Non-pigmented ciliary epithelial cell (primary cell): ENCODE data around the gene MRPS27.

ENCODE experiments used
- DNase-seq: peaks from one replicate; pipeline ENCODE4 v3.0.0-alpha.2; 2010; ENCODE audit warnings: low read depth

Gene MRPS27

GRCh38 chr5:72231991-72232703, 87.9 kb downstream of the MRPS27 start:
- DNase-seq = no peak

GRCh38 chr5:72228960-72229359, 91.1 kb downstream of the MRPS27 start:
- DNase-seq = no peak

- no peak for DNase-seq
Observed at GRCh38 chr5:72226950-72227349, 93.1 kb downstream of the MRPS27 start.

DNA sequence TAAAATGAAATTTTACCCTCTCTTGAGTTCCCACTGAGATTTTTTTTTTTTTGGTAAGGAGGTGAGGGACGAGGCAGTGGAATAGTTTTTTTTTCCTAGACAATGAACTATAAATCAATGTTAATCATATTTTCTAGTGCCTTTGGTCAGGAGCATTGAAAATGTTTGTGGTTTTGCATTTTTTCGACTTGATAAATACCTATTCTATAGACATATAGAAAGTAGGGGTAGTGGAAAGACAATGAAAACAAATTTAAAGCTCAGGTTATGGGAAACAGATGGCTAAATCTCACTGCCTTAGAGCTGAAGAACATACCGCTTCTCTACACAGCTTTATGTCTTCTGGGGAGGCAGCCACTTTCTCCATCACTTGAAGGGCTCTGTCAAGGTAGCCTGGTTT, 94.3 kb downstream of the MRPS27 start:
- no peak for DNase-seq

DNA sequence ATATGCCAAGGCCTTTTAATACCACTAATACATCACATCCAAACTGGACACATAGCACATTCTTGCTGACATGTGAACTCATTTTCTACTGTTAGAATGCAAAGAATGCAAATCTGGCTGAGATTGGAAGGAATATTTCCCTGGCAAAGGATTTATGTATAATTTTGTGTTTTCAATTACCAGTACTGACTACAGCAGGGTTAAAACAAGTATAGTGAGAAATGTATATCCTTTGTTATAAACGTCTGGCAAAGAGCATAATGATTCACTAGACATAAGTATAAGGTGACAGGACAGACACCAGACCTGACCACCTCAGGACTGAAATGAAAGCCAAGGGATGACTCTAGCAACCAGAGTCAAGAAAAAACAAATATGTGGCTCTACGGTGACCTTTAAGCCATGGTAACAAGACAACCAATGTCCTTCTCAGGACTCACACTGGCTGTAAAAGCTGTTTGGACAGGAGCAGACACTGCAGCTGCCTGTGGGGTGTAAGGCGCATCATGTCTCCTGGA, 95.0 kb downstream of the MRPS27 start:
- no peak for DNase-seq

DNA sequence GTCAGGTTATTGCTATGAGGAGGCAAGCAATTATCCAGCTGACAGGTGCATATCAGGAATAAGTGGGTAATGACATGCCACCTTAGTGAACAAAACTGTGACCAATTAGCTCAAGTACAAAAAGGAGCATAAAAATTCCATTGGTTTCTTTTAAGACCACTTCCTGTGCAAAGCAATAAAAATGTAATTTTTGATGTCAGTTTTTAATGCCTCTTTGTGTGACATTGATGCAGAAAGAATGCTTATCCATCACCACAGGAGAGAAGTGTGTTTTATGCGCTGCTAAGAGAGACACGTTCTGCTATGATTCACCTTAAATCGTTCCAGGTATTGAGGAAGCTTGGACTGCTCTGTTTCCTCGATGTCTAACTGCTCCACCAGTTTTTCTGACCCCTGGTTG, 96.7 kb downstream of the MRPS27 start:
- DNase-seq = no peak

GRCh38 chr5:72222521-72222920, 97.5 kb downstream of the MRPS27 start:
- no peak for DNase-seq

DNA sequence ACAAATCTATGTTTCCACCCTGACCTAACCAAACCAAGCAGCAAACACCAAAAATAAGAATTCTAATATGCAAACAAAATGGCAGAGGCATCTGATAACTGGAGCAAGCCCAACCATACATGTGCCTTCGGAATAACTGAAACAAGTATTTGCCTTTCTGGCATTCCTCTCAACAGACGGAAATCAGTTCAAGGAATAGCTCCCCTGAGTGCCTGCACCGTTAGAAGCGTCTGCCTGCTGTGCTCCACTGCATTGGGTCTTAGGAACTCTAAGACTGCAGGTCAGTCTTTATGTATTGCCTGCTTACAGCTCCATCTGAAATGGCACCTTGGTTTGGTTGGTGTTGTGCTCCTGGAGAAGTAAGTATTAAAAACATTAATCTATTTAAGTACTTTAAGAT, 98.5 kb downstream of the MRPS27 start:
- DNase-seq = no peak

DNA sequence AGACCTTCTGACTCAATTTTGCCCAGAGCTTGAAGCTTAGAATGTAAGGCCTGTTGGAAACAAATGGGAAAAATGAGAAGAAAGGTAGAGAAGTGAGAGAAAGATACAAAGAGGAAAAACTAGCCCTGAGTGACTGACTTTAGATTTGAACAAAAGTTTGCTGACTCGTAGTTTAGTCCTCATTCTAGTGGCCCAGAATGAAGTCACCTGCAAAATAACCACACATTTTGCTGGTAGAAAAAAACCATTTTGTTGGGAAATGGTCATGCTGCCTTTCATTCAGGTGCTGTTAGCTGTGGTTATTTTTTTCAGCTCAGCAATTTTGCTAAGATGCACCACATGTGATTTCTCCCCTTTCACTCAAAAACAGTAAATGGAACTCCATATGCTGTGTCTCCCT, 98.9 kb downstream of the MRPS27 start:
- no peak for DNase-seq

- no peak for DNase-seq
Observed at GRCh38 chr5:72216756-72217155, 103.3 kb downstream of the MRPS27 start.

DNA sequence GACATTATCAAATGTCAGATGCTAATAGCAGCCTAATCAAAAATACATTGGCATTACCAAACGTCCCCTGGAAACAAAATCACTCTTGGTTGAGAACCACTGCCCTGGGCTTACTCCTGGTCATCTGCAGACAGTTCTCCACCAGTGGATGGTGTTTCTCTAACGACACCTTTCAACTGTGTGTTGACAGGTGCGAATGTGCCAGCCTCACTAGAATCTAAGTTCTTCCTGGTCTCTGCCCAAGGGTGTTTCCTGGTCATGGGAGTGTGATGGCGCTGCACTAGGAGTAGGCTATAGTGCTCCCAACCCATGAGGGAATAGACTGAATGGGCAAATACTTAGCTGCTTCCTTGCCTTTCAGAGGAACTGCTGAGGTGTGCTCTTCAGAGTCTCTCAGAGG, 105.9 kb downstream of the MRPS27 start:
- no peak for DNase-seq

GRCh38 chr5:72213482-72213881, 106.6 kb downstream of the MRPS27 start:
- no peak for DNase-seq

DNA sequence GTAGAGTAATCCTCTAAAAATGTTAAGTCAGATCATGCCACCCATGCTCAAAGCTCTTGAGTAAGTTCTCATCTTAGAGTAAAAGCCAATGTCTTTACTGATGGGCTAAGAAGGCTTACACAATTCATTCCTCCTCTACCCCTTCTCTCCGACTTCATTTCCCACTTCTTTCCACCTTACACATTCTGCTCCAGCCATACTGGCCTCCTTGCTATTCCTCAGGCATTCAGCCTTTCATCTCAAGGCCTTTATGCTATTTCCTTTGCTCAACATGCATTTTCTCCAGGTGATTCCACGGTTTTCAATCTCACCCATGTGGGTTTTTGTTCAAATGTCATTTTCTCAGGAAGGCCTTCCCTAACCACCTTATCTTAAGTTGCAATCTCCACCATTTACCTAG, 107.9 kb downstream of the MRPS27 start:
- no peak for DNase-seq

DNA sequence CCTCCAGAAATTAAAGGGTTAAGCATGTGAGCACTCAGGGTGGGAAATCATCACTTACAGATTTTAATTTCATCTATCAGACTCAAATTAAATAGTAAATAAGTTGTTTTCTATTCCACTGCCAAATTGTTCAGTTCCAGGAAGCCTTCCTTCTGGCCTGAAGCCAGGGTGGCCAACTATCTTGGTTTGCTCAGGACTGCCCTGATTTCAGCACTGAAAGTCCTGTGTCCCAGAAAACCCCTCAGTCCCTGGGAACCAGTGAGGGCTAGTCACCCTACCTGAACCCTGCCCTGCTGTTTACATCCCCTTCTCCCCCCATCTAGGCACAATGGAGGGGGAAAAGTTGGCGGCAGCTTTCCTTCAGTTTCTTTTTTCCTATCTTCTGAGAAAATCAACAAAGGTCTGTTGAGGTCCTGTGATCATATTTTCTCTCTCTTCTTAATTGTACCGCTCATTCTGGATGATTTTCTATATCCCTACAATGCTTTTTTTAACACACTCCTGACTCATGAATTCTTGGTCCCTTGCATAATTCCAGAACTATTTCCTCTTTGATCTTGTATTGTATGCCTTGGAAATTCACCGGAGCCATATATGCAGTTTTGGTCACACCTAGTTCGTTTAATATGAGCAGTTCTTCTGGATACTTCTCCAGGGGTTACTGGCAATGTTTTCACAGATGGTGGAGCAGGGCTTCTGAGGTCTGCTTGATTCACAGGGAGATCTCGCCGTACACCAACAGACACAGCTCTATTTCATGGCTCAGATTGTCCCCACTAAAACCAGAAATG, 109.0 kb downstream of the MRPS27 start:
- peak; percentile 79 for DNase-seq

DNA sequence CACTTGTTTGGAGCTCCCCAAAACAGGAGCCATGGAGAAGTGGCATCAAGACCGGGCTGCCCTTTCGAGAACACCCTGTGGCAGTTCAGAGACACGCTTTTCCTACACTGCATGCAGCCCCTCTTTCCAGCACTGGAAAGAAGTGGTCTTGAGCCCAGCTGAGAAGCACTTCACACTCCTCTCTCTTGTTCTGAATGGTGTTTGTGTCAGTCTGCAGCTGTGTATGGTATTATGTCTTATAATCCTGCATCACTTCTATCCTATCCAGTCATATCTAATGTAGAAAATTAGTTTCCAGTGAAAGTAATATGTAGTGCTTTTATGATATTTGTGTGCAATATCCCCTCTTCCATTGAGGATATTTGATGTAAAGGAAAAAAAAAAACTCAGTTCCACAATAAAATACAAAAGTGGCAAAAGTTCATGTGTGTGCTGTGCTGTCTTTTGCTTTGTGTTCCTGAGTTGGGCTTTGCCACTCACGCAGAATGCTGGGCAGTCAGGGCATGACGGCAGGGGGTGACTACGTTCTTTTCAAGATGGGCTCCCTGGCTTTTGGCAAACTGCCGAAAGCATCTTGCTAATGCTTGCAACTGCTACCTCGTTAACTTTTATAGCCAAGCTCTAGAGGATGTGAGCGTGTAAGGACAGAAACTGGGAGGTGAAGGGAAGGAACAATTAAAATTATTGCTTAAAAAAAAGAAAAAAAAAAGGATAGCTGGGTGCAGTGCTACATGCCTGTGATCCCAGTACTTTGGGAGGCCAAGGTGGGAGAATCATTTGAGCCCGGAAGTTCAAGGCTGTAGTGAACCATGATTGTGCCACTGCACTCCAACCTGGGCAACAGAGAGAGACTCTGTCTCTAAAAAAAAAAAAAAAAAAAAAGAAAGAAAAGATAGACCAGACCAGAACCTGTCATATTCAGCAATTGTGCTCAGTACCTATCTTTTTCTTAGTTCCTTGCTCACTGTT, 110.6 kb downstream of the MRPS27 start:
- DNase-seq = no peak

DNA sequence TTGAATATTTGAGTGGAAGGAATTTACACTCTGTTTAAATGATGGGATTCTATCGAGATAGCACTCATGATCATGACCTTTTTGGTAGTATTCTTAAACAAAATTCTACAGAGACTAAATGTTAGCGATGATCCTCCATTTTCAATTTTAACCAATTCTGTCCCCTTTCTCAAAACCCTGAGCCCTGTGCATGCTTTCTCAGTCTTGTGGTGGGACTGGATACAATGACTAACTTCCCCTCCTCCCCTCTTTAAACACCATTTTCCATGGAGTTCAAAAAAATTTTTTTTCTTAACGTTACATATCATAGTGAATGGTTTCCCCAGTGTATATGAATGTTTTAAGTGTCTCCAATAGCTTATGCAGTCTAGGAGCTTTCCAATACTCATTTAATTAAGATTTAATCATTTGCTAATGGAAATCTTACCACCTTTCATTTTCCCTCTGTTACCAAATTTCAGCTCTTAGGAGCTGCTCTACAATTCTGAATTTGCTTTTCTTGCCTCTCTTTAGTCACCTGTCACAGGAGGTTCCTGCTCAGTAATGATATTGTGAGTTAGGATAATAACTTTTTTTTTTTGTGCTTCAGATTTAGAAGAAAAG, 111.6 kb downstream of the MRPS27 start:
- DNase-seq = no peak

- no peak for DNase-seq
Observed at GRCh38 chr5:72206994-72207393, 113.0 kb downstream of the MRPS27 start.

DNA sequence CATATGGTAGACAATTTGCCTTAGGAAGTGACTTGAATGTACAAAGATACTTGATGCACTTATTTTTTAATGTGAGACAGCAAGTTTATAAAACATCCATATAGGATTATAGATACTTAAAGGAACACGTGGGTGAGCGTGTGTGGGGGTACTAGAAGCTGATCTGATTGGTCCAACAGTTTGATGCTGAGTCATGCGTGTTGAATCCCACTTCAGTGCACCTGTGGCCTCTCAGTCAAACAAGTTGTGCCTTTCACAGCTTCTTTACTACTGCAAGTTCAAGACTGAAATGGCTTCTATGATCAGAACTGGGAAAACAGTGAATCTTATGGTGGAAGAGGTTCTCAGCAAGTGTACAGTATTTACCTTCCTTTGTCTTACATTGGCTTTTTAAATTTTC, 113.9 kb downstream of the MRPS27 start:
- DNase-seq = no peak

GRCh38 chr5:72205431-72206009, 114.5 kb downstream of the MRPS27 start:
- DNase-seq = no peak

DNA sequence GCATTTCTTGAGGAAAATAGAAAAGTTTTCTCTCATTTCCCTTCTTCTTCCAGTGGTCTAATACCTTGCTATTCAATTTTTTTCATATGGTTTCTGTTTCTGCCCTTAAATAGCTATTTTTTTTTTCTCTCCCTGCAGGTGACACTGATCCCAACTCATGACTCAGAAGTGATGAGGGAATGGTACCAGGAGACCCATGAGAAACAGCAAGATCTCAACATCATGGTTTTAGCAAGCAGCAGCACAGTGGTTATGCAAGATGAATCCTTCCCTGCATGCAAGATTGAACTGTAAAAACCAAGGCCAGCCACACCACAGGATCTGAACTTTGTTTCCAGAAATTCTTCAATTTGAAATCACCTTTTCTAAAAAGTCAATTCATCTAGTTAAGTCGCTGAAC, 115.1 kb downstream of the MRPS27 start:
- DNase-seq = no peak

DNA sequence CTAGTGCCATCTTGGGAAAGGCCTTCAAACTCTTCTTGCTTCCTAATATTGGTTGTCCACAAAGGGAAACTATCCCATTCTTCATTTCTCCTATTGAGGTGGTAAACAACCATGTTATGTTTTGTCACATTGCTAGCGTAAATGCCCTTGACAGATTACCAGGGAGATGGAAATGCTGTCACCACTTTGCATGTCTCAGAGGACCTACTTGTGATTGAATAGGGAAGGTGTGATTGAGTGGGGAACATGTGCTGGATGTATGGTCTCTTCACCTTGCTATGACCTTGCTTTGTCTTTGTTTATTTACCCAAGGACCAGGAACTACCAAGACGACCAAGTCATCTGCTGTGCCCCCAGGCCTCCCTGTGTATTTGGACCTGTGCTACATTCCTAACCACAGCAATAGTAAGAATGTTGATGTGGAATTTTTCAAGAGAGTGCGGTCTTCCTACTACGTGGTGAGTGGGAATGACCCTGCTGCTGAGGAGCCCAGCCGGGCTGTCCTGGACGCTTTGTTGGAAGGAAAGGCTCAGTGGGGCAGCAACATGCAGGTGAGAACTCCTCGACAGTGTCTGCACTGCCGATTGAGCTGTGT, 116.7 kb downstream of the MRPS27 start:
- no peak for DNase-seq
